Keratinocyte (primary cell): ENCODE results near the gene FCER1G. TPM values are rescaled to one million over a fixed set of nuclear protein-coding genes. Genes with fewer than 3 reads are reported as not detected.

ENCODE experiments used
- DNase-seq: peaks from one replicate; pipeline ENCODE4 v3.0.0-alpha.2; 2011; ENCODE audit warnings: low read depth, missing footprints, low spot score
- FAIRE-seq: peaks from 2 replicates; lab custom pipeline; 2011; peaks lifted over from hg19 to GRCh38; lab: Jason Lieb, UNC
- H2AFZ ChIP-seq: 2 replicates; pipeline ENCODE4 v1.6.0; 2012; ENCODE audit warnings: low read length, control low read depth, inconsistent platforms; ENCODE audit not compliant: control insufficient read depth
- H3K27ac ChIP-seq: 2 replicates; pipeline ENCODE4 v1.5.1; 2011; ENCODE audit warnings: low read length; ENCODE audit not compliant: control insufficient read depth, insufficient read depth
- H3K27me3 ChIP-seq: 3 replicates; pipeline ENCODE4 v1.6.0; 2011; ENCODE audit warnings: low read length; ENCODE audit not compliant: control insufficient read depth, insufficient read depth; ENCODE audit errors: extremely low read depth
- H3K36me3 ChIP-seq, 2 experiments: 2 replicates in 1 of 2; 3 replicates in 1 of 2; pipeline ENCODE4 v1.5.1; 2011; ENCODE audit warnings: low read length in 2 of 2, mild to moderate bottlenecking in 1 of 2; ENCODE audit not compliant: control insufficient read depth in 2 of 2, insufficient read depth in 2 of 2; ENCODE audit errors: extremely low read depth in 1 of 2
- H3K4me1 ChIP-seq: 3 replicates; pipeline ENCODE4 v1.5.1; 2011; ENCODE audit warnings: low read length; ENCODE audit not compliant: control insufficient read depth, insufficient read depth; ENCODE audit errors: extremely low read depth
- H3K4me2 ChIP-seq: 3 replicates; pipeline ENCODE4 v1.6.0; 2011; ENCODE audit warnings: low read depth, low read length; ENCODE audit not compliant: control insufficient read depth, insufficient read depth; ENCODE audit errors: extremely low read depth
- H3K4me3 ChIP-seq, 3 experiments: fragments of 200-600 bp in 1 of 3; sonication (generic) in 1 of 3; 2 replicates in 2 of 3; 3 replicates in 1 of 3; pipeline ENCODE4 v1.5.1; 2011 to 2016; ENCODE audit warnings: low read length in 3 of 3, mild to moderate bottlenecking in 3 of 3, control low read depth in 2 of 3, inconsistent platforms in 1 of 3, low read depth in 1 of 3, mixed read lengths in 1 of 3, mixed run types in 1 of 3, moderate library complexity in 1 of 3; ENCODE audit not compliant: control insufficient read depth in 2 of 3, insufficient read depth in 2 of 3; ENCODE audit errors: extremely low read depth in 1 of 3
- H3K79me2 ChIP-seq: 2 replicates; pipeline ENCODE4 v1.6.0; 2012; ENCODE audit warnings: low read length; ENCODE audit not compliant: control insufficient read depth, insufficient read depth
- H3K9ac ChIP-seq: 3 replicates; pipeline ENCODE4 v1.6.0; 2011; ENCODE audit warnings: low read length; ENCODE audit not compliant: control insufficient read depth, insufficient read depth; ENCODE audit errors: extremely low read depth
- H3K9me1 ChIP-seq: 3 replicates; pipeline ENCODE4 v1.6.0; 2011; ENCODE audit warnings: low read length; ENCODE audit not compliant: control insufficient read depth, insufficient read depth; ENCODE audit errors: extremely low read depth
- H3K9me3 ChIP-seq: 2 replicates; pipeline ENCODE4 v1.5.1; 2012; ENCODE audit warnings: low read depth, low read length; ENCODE audit not compliant: control insufficient read depth
- H4K20me1 ChIP-seq: 3 replicates; pipeline ENCODE4 v1.6.0; 2011; ENCODE audit warnings: low read length; ENCODE audit not compliant: control insufficient read depth, insufficient read depth; ENCODE audit errors: extremely low read depth
- EZH2 ChIP-seq: IDR thresholded peaks from one replicate; pipeline ENCODE4 v1.6.1; 2012; ENCODE audit warnings: inconsistent platforms, mild to moderate bottlenecking, low read length, moderate library complexity
- dilution Hi-C: fragments of 300-500 bp; cut with MboI; formaldehyde crosslinking; loops from one replicate; pipeline ENCODE4 v1.7.0; 2020; ENCODE audit warnings: low sequenced_read_pairs; ENCODE audit not compliant: extremely low pct_ligation_motif_present
- polyA plus RNA-seq, 5 experiments: library from polyadenylated mRNA; depleted of rRNA in 3 of 5; stranded (reverse) in 3 of 5; stranded (forward) in 1 of 5; unstranded in 1 of 5; fragments of >200 nt; gene quantifications; 1 replicate in 1 of 5; 2 replicates in 3 of 5; 3 replicates in 1 of 5; pipeline versions ENCODE4 v1.2.1 to v1.2.3, GENCODE V29; 2011 to 2012; ENCODE audit warnings: missing spikeins in 2 of 5, low read depth in 1 of 5, low replicate concordance in 1 of 5
- TF ChIP-seq, protein P1 (sequence below), 3 experiments: IDR thresholded peaks in 1 of 3; conservative IDR thresholded peaks in 1 of 3; optimal IDR thresholded peaks in 1 of 3; 2 replicates in 2 of 3; 3 replicates in 1 of 3; pipeline versions ENCODE3 to v1.5.1; 2011; ENCODE audit warnings: low read length in 3 of 3, mild to moderate bottlenecking in 3 of 3, moderate library complexity in 2 of 3, control low read depth in 1 of 3, inconsistent platforms in 1 of 3; ENCODE audit not compliant: insufficient read depth in 2 of 3; ENCODE audit errors: extremely low read depth in 1 of 3

FCER1G gene
- polyA plus RNA-seq, 1 donor (not counting 4 experiments of a cell fraction or from before 2014, with no cell fraction given), result 1.2 TPM

DNA sequence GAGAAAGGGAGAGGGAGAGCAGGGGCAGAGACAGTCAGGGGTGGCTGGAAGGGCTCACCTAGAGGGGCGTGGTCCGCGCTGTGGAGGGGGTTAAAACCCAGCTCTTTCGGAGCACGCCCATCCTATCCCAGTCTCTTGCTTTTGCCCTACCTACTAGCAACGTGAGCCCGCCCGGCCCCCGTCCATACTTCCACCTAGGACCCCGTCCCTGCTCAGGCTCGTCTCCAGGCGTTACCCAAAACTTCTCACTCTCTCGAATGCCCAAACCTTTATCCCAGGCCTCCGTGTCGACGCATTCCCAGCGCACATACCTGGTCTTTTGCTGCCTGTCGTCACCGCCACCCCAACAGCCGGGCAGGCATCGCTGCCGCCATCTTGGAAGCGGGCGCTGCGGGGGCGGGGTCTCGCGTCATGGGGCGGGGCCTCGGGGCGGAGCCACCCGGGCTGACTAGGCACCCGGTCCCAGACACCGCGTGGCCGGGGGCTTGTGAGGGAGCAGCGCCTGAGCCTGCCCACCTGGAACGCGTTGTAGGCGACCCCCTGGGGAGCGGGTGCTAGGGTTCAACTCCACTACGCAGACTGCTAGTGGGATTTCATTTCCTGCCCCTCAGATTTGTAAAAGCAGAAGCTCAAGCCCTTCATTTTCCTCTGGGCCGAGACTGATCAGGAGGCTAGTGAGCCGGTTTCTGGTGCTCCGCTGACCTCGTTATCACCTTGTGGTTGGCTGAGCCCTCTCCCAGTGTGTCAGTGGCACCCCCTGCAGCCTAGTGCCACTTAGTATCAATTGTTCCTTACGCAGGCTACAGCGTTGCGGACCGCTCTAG, 37.8 kb upstream of the FCER1G start, which contains the start of gene B4GALT3:
TSS of gene B4GALT3 (minus strand) at position 396 of the 824 bp plus-strand sequence. CDS start 1,447 bp downstream, outside the sequence.
- DNase-seq, result no peak
- H3K9me3 ChIP-seq, result no peaks in the 10 kb centered on the region
- H2AFZ ChIP-seq, result peak within 1 kb of the TSS; percentile 100
- peak within 1 kb of the TSS; percentile 95 for H3K9ac ChIP-seq
- H3K4me3 ChIP-seq, result peak within 1 kb of the TSS; percentile 87 to 93 (median 93)
- H3K27me3 ChIP-seq, result no peaks in the 10 kb centered on the region
- no peaks in the 10 kb centered on the region for H3K9me1 ChIP-seq
- peaks cover 12 to 19% of the 10 kb centered on the region in 2 experiments for H3K36me3 ChIP-seq
- H3K4me2 ChIP-seq, result peak within 1 kb of the TSS; percentile 99
- TF ChIP-seq EZH2, result no peak
- TF ChIP-seq, protein P1, sequence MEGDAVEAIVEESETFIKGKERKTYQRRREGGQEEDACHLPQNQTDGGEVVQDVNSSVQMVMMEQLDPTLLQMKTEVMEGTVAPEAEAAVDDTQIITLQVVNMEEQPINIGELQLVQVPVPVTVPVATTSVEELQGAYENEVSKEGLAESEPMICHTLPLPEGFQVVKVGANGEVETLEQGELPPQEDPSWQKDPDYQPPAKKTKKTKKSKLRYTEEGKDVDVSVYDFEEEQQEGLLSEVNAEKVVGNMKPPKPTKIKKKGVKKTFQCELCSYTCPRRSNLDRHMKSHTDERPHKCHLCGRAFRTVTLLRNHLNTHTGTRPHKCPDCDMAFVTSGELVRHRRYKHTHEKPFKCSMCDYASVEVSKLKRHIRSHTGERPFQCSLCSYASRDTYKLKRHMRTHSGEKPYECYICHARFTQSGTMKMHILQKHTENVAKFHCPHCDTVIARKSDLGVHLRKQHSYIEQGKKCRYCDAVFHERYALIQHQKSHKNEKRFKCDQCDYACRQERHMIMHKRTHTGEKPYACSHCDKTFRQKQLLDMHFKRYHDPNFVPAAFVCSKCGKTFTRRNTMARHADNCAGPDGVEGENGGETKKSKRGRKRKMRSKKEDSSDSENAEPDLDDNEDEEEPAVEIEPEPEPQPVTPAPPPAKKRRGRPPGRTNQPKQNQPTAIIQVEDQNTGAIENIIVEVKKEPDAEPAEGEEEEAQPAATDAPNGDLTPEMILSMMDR (optimal IDR thresholded peaks at IDR 0.05 in 1 of 3, IDR thresholded peaks at IDR 0.05 in 1 of 3, conservative IDR thresholded peaks at IDR 0.05 in 1 of 3; ENCODE audit: extremely low read depth in 1 of 3, insufficient read depth in 2 of 3, low read length in 3 of 3), result peak in 1 of 3 experiments; percentile 17
- no peaks in the 10 kb centered on the region for H4K20me1 ChIP-seq
- no peak for FAIRE-seq
- H3K79me2 ChIP-seq, result peaks cover 16% of the 10 kb centered on the region
- dilution Hi-C loops, result no loop called here
- H3K27ac ChIP-seq, result peak within 1 kb of the TSS; percentile 92
- H3K4me1 ChIP-seq, result peaks cover 20% of the 10 kb centered on the region

DNA sequence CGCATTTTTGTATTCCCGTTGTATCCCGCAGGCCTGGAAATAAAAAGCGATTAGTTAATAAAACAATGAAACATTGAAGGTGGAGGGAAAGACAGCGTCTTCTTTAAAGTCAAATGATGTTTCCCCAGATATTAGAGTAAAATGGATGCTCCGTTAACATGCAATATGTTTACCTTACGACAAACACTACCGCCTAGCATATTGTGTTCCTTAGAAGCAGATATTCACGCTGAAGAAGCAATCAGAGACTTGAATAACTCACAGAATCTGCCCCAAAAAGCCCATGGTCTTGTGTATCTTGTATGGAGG, 37.2 kb upstream of the FCER1G start:
- H2AFZ ChIP-seq, result peak overlapping the region; percentile 86

More for the DNA sequence above, 37.2 kb upstream of the FCER1G start:
- dilution Hi-C loops, result no loop called here
- H3K36me3 ChIP-seq, result peaks cover 10 to 19% of the 10 kb centered on the region in 2 experiments
- H3K79me2 ChIP-seq, result peaks cover 16% of the 10 kb centered on the region
- peak overlapping the region; percentile 95 for H3K9ac ChIP-seq
- H3K4me1 ChIP-seq, result peaks cover 26% of the 10 kb centered on the region
- FAIRE-seq (no peak), DNase-seq (no peak)
- no peaks in the 10 kb centered on the region for H3K27me3 ChIP-seq
- H3K4me2 ChIP-seq, result peak overlapping the region; percentile 99
- H3K9me3 ChIP-seq, result no peaks in the 10 kb centered on the region
- TF ChIP-seq, protein P1 (optimal IDR thresholded peaks at IDR 0.05 in 1 of 3, IDR thresholded peaks at IDR 0.05 in 1 of 3, conservative IDR thresholded peaks at IDR 0.05 in 1 of 3; ENCODE audit: extremely low read depth in 1 of 3, insufficient read depth in 2 of 3, low read length in 3 of 3), result no peak
- no peak for TF ChIP-seq EZH2
- H3K27ac ChIP-seq, result peak overlapping the region; percentile 92
- H3K9me1 ChIP-seq, result no peaks in the 10 kb centered on the region
- H4K20me1 ChIP-seq, result no peaks in the 10 kb centered on the region
- peak overlapping the region in 2 of 3 experiments; percentile 93 for H3K4me3 ChIP-seq
